GM11168 (cell line): ENCODE data around the gene NFIX.
"Not testable (repeated sequence)": the region's sequence is repeated elsewhere in the genome, so short reads cannot be mapped to it uniquely, and the experiment has no call there.

Source experiments
- in situ Hi-C: fragments of 300-500 bp; cut with MboI; formaldehyde crosslinking; loops from one replicate; pipeline ENCODE4 v1.12.0; 2022; ENCODE audit warnings: low sequenced_read_pairs; ENCODE audit not compliant: unreplicated experiment

NFIX gene

DNA sequence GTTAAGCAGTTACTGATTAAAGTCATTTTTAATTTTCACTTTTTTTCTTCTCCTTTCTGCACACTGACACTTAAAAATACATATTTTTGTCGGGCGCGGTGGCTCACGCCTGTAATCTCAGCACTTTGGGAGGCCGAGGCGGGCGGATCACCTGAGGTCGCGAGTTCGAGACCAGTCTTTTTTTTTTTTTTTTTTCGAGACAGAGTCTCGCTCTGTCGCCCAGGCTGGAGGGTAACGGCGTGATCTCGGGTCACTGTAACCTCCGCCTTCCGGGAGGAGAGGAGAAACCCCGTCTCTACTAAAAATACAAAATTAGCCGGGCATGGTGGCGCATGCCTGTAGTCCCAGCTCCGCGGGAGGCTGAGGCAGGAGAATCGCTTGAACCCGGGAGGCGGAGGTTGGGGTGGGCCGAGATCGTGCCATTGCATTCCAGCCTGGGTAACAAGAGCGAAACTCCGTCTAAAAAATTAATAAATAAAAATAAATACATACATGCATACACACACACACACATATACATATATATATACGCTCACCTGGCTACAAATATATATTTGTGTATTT, 37.8 kb upstream of the NFIX start:
- in situ Hi-C loops, result not testable (repeated sequence)

DNA sequence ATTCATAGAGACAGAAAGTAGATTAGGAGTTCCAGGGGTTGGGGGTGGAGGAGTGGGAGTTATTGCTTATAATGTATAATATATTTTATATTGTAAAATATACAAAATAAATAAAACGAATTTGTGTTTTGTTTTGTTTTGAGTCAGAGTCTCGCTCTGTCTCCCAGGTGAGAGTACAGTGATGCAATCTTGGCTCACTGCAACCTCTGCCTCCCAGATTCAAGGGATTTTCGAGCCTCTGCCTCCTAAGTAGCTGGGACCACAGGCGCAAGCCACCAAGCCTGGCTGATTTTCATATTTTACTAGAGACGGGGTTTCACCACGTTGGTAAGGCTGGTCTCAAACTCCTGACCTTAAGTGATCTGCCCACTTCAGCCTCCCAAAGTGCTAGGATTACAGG, 35.8 kb upstream of the NFIX start:
- in situ Hi-C loops, result no loop called here

DNA sequence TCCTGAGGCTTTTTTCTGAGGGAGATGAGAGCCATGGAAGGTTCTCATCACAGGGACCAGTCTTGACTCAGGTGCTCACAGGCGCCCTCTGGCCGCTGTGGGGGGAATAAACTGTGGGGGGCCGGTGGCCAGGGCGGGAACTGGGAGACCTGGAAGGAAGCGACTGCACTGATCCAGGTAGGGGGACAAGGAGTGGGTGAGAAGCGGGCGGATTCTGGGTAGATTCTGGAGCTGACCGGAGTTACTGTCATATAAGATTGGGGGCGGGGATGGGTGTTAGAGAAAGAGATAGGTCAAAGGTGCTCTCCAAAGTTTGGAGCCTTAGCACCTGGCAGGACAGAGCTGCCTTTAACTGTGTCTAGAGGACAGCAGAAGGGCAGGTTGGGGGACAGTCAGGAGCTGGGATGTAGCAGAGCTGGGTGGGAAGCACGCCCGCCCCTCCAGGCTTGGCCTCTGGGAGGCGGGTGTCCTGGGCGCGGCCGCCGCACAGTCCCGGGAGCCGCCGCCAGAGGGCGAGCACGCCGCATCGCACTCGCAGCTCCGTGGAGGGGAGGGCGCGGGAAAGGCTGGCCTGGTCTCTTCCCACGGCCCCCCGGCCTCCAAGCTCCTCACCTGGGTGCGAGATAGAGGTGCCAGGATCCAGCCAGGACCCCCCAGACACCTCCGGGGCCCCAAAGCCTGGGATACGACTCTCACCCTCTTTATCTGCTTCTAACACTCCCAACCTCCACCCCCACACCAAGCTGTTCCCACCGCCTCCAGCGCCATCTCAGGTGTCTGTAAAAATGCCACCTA, 30.1 kb upstream of the NFIX start:
- in situ Hi-C loops, result no loop called here

DNA sequence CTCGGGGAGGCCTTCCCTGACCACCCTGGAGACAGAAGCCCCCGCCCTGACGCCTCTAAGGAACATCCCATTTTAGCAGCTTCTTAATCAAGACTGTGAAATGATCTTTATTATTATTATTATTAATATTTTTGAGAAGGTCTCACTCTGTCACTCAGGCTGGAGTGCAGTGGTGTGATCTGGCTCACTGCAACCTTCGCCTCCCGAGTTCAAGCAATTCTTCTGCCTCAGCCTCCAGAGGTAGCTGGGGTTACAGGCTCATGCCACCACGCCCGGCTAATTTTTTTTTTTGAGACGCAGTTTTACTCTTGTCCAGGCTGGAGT, 29.5 kb upstream of the NFIX start:
- in situ Hi-C loops, result no loop called here

DNA sequence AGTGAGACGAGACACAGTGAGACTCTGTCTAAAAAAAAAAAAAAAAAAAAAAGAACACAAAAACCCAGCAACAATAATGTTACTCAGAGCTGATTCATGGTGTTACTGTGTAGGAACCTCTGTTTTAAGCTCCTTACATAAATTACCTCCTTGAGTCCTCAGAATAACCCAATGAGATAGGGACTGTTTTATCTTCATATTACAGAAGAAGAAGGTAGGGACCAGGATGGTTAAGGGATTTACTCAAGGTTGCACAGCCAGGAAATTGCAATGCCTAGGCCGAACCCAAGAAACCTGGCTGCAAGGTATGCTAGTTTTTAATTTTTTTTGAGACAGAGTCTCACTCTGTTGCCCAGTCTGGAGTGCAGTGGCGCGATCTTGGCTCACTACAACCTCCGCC, 27.4 kb upstream of the NFIX start:
- in situ Hi-C loops, result no loop called here

DNA sequence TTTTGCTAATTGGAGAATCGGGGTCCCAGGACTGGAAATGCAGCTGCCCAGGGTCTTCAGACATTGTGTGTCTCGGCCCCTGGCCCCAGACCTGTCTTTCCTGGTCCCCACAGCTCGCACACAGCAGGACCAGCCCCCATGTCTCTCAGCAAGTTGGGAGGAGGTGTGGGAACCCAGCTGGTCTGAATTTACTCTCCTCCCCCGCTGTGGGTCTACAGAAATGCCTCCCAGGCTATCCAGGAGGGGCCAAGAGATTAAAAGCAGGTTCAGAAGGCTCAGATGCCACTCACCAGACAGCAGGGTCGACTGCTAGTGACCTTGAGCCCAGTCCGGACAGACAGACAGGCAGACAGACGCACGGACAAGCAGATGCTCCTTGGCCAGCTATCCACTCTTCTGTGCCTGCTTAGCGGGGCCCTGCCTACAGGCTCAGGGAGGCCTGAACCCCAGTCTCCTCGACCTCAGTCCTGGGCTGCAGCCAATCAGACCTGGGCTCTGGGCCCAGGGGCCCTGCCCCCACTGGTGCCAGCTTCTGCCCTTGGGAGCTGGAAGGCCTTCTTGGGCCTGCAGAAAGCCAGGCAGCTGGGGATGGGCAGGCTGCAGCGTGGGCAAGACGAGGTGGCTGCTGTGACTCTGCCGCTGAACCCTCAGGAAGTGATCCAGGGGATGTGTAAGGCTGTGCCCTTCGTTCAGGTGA, 25.8 kb upstream of the NFIX start, which contains the start of gene DAND5:
TSS of gene DAND5 (plus strand) at position 285 of the 697 bp plus-strand sequence. CDS start at position 370, 85 bp downstream.
- in situ Hi-C loops, result no loop called here

DNA sequence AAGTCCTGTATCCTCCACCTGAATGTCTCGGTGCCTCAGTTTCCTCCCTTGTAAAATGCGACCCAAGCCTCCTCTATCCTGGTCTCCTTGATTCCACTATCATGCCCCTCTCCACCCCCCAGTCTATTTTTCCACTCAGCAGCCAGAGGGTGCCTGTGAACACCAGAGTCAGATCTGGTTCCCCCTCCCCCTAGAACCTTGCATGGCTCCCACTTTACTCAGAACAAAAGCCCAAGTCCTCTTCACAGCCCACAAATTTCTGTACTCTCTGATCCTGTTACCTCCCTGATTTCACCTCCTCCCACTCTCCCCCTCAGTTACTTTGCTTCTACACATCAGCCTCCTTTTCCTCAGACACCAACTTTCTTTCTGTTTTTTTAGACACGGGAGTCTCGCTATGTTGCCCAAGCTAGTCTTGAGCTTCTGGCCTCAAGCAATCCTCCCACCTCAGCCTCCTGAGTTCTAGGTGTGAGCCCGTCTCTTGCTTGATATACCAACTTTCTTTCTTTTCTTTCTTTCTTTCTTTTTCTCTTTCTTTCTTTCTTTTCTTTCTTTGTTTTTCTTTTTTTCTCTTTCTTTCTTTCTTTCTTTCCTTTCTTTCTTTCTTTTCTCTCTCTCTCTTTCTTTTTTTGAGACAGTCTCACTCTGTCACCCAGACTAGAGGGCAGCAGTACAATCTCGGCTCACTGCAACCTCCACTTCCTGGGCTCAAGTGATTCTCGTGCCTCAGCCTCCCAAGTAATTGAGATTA, 25.0 kb upstream of the NFIX start:
- in situ Hi-C loops, result loop anchor here (5.0 to 10.0 kb wide), 2 partner anchors 55 to 122 kb away; no protein-coding TSS in a partner anchor

DNA sequence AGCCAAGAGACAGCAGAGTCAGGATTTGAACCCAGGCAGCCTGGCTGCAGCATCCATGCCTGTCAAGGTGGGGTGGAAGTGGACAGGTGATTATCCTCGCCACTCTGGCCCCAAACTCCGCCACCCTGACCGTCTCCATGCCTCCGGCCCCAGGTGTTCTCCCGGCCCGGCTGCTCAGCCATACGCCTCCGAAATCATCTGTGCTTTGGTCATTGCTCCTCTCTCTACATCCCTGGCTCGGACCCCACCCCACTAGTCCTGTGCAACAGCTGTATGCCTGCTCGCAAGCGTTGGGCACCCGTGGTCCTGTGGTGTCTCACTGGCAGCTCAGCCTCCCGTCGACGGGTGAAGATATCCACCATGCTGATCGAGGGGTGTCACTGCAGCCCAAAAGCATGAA, 22.0 kb upstream of the NFIX start:
- in situ Hi-C loops, result loop anchor here (5.0 to 10.0 kb wide), 2 partner anchors 52 to 119 kb away; no protein-coding TSS in a partner anchor

DNA sequence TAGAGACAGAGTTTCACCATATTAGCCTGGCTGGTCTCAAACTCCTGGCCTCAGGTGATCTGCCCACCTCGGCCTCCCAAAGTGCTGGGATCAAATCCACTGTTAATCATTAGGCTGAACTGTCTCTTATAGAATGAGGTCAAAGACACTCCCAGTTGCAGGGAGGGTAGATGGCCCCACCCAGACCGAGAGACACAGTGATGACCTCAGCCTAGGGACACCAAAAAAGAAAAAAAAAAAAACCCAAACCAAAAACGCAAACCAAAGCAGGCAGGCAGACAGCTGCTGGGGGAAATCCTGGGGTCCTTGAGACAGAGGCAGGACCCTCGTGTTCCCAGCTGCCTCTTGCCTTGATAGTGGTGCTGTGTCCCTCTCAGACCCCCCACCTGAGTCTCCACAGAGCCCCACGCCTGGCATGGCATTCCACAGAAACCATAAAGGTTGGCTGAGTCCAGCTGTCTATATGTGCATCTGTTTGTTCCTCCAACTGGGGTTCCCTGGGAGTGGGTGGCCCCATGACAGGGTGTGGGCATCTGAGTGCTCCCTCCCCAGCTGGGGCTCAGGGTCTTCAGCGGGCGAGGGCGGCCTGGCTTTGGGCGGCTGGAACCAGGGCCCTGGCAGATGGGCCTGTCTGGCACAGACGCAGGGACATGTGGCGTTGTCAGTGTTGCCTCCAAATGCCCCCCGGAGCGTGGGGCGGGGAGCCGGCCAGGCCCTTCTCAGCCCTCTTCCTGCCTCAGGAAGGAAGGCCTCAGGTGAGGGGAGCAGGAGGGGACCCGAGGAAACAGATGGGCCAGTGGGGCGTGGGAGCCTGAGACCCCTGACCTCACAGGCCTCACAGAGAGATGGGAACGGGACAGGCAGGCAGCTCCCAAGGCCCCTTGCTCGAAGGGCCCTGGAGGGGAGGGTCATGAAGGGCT, 20.7 kb upstream of the NFIX start:
- in situ Hi-C loops, result loop anchor here (5.0 to 10.0 kb wide), 2 partner anchors 50 to 118 kb away; no protein-coding TSS in a partner anchor

DNA sequence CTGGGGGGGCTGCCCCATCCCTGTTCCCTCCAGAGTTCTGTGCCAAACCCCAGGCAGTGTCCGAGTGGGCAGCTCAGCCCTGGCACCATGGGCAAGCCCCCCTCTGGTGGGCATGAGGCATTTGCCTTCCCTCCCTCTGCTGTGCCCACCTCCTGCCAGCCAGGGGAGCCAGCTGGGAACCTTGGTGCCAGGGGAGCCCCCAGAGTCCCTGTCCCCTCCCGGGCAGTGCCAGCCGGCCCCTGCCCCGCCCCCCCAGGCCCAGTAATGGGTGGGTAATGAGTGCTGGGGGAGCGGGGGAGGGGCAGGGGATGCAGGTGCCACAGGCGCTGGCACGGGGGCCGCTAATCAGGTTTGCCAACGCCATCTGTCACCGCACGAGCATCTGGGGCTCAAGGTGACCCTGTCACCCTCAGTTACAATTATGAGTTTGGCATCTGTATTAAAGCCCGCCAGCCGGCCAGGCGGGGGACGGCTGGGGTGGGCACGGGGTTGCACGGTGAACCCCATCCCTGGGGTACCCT, 20.0 kb upstream of the NFIX start:
- in situ Hi-C loops, result loop anchor here (10.0 kb wide), 1 partner anchor 50 kb away; no protein-coding TSS in a partner anchor

DNA sequence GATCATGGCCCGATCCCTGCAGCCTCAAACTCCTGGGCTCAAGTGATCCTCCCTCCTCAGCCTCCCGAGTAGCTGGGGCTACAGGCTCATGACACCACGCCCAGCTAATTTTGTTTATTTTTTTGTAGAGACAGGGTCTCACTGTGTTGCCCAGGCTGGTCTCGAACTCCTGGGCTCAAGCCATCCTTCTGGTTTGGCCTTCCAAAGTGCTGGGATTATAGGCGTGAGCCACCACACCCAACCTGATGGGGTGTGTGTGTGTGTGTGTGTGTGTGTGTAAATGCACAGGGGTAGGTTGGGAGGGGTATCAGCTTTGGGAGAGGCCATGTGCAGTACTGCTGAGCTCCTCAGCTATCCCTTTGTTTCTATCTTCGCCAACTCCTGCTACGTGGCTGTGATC, 19.2 kb upstream of the NFIX start:
- in situ Hi-C loops, result loop anchor here (10.0 kb wide), 1 partner anchor 49 kb away; no protein-coding TSS in a partner anchor

DNA sequence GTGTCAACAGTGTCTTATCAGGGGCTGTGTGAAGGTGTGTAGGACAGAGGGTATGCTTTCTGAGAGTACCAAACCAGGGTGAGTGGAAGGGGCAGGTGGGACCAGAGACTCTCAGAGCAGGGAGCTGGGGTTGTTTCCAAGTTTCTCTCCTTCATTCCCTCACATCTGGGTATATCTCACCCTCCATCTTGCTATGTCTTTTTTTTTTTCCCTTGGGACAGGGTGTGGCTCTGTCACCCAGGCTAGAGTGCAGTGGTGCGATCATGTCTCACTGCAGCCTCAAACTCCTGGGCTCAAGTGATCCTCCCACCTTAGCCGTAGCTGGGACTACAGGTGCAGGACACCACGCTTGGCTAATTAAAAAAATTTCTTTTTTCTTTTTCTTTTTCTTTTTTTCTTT, 15.3 kb upstream of the NFIX start:
- in situ Hi-C loops, result loop anchor here (10.0 kb wide), 1 partner anchor 45 kb away; no protein-coding TSS in a partner anchor

DNA sequence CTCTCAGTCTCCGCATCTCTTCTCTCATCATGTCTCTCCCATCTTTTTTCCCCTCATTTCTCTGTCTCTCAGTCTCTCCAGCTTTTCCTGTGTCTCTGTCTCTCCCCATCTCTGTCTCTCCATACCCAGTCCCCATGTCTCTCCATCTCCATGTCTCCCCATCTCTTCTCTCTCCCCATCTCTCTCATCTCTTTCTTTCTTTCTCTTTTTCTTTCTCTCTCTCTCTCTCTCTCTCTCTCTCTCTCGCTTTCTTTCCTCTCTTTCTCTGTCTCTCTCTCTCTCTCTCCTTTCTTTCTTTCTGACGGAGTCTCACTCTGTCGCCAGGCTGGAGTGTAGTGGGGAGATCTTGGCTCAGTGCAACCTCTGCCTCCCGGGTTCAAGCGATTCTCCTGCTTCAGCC, 12.6 kb upstream of the NFIX start:
- in situ Hi-C loops, result no loop called here

DNA sequence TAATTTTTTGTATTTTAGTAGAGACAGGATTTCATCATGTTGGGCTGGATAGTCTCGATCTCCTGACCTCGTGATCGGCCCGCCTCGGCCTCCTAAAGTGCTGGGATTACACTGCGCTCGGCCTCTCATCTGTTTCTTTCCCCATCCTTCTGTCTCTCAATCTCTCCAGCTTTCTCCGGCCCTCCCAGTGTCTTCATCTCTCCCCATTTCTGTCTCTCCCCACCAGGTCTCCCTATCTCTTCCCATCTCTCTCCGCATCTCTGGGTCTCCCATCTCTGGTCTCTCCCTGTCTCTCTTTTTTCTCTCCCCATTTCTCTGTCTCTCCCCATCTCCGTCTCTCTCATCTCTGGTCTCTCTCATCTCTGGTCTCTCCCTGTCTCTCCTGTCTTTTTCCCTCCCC, 12.2 kb upstream of the NFIX start:
- in situ Hi-C loops, result no loop called here

DNA sequence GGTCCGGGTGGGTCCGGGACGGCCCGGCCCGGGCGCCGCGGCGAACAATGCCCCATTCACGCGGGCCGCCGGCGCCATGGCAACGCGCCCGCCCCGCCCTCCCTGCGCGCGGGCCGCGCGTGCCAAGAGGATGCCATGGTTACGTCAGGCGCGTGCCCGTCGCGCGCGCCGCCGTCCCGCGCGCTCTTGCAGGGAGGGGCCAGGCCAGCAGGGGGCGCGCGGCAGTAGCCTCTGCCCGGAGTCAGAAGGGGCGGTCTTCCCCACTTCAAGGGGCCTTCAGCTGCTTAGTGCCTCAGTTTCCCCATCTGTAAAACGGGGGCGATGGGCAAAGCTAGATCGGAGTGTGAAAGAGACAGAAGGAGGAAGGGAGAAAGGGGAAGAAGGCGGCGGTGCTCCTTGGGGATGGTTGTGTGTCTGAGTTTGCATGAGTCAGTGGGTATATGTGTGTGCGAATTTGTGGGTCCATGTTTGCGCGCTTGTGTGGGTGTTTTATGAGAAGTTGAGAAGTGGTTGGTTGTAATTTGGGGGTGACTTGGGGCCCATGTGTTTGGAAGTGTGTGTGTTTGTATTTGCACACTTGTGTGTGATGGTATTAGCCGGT, 11.6 kb upstream of the NFIX start:
- in situ Hi-C loops, result no loop called here

DNA sequence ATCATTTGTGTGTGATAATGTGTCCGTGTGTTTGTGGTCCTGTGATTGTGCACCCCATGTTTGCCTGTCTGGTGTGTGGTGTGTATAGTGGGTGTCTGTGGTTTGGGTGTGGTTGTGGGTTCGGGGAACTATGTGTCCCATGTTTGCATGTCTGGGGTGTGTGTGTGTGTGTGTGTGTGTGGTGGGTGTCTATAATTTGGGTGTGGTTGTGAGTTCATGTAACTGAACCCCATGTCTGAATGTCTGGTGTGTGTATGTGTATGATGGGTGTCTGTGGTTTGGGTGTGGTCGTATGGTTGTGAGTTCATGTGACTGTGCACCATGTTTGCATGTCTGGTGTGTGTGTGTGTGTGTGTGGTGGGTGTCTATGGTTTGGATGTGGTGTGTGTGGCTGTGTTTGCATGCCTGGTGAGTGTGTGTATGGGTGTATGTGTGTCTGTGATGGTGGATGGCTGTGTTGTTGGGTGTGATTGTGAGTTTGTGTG, 11.1 kb upstream of the NFIX start:
- in situ Hi-C loops, result no loop called here

DNA sequence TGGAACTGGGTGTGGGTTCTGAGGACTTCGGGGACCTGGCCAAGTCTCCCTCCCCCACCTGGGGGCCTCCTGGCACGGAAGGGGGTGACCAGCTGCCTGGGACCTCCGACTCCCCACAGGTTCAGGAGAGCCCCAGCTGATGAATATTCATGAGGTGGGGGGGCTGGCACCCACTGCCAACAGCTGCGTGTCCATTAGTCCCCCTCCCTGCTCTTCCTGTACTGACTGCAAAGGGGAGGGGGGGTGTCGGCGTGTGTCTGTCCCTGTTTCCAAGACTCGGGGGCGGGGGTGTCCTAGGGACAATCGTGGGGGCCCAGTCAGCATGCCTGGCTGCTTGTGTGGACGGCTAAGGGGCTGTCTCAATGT, 10.6 kb upstream of the NFIX start:
- in situ Hi-C loops, result no loop called here

DNA sequence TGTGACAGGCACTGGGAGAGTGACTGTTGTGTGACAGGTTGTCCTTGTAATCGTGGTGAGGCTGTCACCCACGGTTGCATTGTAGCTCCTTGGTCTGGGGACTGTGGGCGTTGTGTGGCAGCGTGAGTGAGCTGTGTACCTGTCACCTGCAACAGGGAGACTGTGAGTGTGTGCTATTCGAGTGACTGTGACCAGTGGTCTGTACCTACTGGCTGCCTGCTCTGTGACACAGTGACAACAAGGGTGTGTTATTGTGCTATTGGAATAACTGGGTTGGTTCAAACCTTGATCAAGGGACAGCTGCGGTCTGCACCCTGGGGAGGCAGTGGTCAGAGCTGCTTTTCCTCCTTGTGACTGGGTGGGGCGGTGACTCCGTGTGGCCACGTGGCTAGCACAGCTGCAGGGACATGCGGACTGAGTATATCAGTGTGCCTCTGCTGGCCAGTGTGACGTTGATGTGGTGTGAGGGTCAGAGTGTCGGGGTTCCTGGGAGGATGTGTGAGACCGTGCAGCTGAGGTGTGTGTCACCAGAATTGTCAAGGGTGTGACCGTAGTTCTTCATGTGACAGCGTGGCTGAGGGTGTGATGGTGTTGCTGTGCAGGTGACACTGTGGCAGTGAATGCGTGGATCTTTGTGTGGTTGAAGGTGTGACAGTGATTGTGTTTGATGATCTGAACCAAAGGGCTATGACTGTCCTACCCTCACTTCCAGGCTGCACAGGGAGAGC, 10.1 kb upstream of the NFIX start:
- in situ Hi-C loops, result no loop called here
